AG04450 (cell line): ENCODE measurements around the gene SCGB1A1. TPM values are rescaled to one million over a fixed set of nuclear protein-coding genes. Genes with fewer than 3 reads are reported as not detected.

Source experiments
- CTCF ChIA-PET: fragments of 300-600, 350-600 bp; formaldehyde crosslinking; extraction: SDS; loops from one replicate; lab custom pipeline; 2022; ENCODE audit warnings: antibody characterized with exemption, inconsistent platforms; lab: Charles Lee
- POLR2A ChIA-PET: fragments of 350-600 bp; formaldehyde crosslinking; extraction: SDS; loops from one replicate; lab custom pipeline; 2021; ENCODE audit warnings: antibody characterized with exemption, inconsistent platforms; lab: Yijun Ruan, JAX
- DNase-seq: peaks from one replicate; pipeline ENCODE4 v3.0.0-alpha.2; 2011; ENCODE audit warnings: low read depth, low spot score
- H3K27ac ChIP-seq: one replicate; pipeline ENCODE4 v1.5.1; 2012; ENCODE audit warnings: low read depth, low read length, control low read depth
- H3K27me3 ChIP-seq: one replicate; pipeline ENCODE4 v1.6.0; 2012; ENCODE audit warnings: low read length; ENCODE audit not compliant: control insufficient read depth, insufficient read depth
- H3K4me3 ChIP-seq: 2 replicates; pipeline ENCODE4 v1.5.1; 2011; ENCODE audit warnings: mild to moderate bottlenecking, low read depth, low read length, control low read depth
- H3K9me3 ChIP-seq: 2 replicates; pipeline ENCODE4 v1.5.1; 2012; ENCODE audit warnings: low read length; ENCODE audit not compliant: control insufficient read depth, insufficient read depth
- CTCF ChIP-seq: IDR thresholded peaks from 2 replicates; pipeline ENCODE4 v1.5.1; 2011; ENCODE audit warnings: low read depth, low read length, control low read depth, inconsistent platforms
- polyA plus RNA-seq: library from polyadenylated mRNA; depleted of rRNA; stranded (reverse); fragments of >200 nt; gene quantifications from 2 replicates; pipeline ENCODE4 v1.2.3, GENCODE V29; 2011

Gene SCGB1A1
- polyA plus RNA-seq, 1 experiment = not detected

- DNase-seq = no peak
- no peak for TF ChIP-seq CTCF
- POLR2A ChIA-PET = no interaction called here
- CTCF ChIA-PET = interaction anchor here (2.4 kb wide), 1 partner anchor 9 kb away, joined by 9 read pairs; no protein-coding TSS in a partner anchor
- Histone ChIP-seq H3K27ac (no peak overlapping the region), H3K9me3 (no peaks in the 10 kb centered on the region), H3K4me3 (no peak overlapping the region), H3K27me3 (no peaks in the 10 kb centered on the region)
Observed at GRCh38 chr11:62433141-62433903, 14.5 kb downstream of the SCGB1A1 start.

GRCh38 chr11:62433904-62434276, 15.1 kb downstream of the SCGB1A1 start:
- TF ChIP-seq CTCF = no peak
- ChIA-PET CTCF (interaction anchor here (1.2 to 2.4 kb wide), 3 partner anchors 9 to 109 kb away, joined by 6 to 13 read pairs (median 9); no protein-coding TSS in a partner anchor), POLR2A (no interaction called here)
- no peaks in the 10 kb centered on the region for H3K27me3 ChIP-seq
- no peak for DNase-seq
- H3K27ac ChIP-seq = no peak overlapping the region
- no peak overlapping the region for H3K4me3 ChIP-seq
- no peaks in the 10 kb centered on the region for H3K9me3 ChIP-seq

- ChIA-PET CTCF (interaction anchor here (0.6 to 3.3 kb wide), 3 partner anchors 12 to 344 kb away, joined by 3 to 19 read pairs (median 13); no protein-coding TSS in a partner anchor), POLR2A (no interaction called here)
- Histone ChIP-seq H3K27ac (no peak overlapping the region), H3K27me3 (no peaks in the 10 kb centered on the region), H3K9me3 (no peaks in the 10 kb centered on the region), H3K4me3 (no peak overlapping the region)
- no peak for TF ChIP-seq CTCF
- no peak for DNase-seq
Observed at GRCh38 chr11:62435846-62436660, 17.2 kb downstream of the SCGB1A1 start.

- Histone ChIP-seq H3K27ac (no peak overlapping the region), H3K27me3 (no peaks in the 10 kb centered on the region), H3K4me3 (no peak overlapping the region), H3K9me3 (no peaks in the 10 kb centered on the region)
- no peak for TF ChIP-seq CTCF
- DNase-seq = no peak
- ChIA-PET CTCF (interaction anchor here (0.9 to 3.3 kb wide), 2 partner anchors 11 to 13 kb away, joined by 3 to 19 read pairs; no protein-coding TSS in a partner anchor), POLR2A (no interaction called here)
Observed at GRCh38 chr11:62437616-62438015, 18.8 kb downstream of the SCGB1A1 start.
